ENCODE data around the gene MZF1. TPM values are rescaled to one million over a fixed set of nuclear protein-coding genes. Genes with fewer than 3 reads are reported as not detected.
"Not testable (repeated sequence)": the region's sequence is repeated elsewhere in the genome, so short reads cannot be mapped to it uniquely, and the experiment has no call there.

MZF1 gene
- total and polyA plus RNA-seq, 5 donors = 10.1 to 15.6 (median 12.0) TPM

- ATAC-seq = no peak
- no peaks in the 10 kb centered on the region for H3K27me3 ChIP-seq (ENCODE audit: control insufficient read depth, insufficient read depth)
- no peaks in the 10 kb centered on the region for H3K4me1 ChIP-seq (ENCODE audit: control insufficient read depth, insufficient read depth, low read length)
- no peak overlapping the region for H3K27ac ChIP-seq (ENCODE audit: low read length)
- no peak overlapping the region for H3K4me3 ChIP-seq (ENCODE audit: low read length)
- 89% methylated on average over 8 of the region's 8 CpGs for WGBS
- H3K9me3 ChIP-seq (ENCODE audit: control insufficient read depth, low read length) = no peaks in the 10 kb centered on the region
- DNase-seq = peak in 2 of 3 donors; percentile 22 to 23
- intact Hi-C loops (cut with DNase I) = no loop called here
Observed at GRCh38 chr19:58579473-58580142, 6.5 kb upstream of the MZF1 start.

DNA sequence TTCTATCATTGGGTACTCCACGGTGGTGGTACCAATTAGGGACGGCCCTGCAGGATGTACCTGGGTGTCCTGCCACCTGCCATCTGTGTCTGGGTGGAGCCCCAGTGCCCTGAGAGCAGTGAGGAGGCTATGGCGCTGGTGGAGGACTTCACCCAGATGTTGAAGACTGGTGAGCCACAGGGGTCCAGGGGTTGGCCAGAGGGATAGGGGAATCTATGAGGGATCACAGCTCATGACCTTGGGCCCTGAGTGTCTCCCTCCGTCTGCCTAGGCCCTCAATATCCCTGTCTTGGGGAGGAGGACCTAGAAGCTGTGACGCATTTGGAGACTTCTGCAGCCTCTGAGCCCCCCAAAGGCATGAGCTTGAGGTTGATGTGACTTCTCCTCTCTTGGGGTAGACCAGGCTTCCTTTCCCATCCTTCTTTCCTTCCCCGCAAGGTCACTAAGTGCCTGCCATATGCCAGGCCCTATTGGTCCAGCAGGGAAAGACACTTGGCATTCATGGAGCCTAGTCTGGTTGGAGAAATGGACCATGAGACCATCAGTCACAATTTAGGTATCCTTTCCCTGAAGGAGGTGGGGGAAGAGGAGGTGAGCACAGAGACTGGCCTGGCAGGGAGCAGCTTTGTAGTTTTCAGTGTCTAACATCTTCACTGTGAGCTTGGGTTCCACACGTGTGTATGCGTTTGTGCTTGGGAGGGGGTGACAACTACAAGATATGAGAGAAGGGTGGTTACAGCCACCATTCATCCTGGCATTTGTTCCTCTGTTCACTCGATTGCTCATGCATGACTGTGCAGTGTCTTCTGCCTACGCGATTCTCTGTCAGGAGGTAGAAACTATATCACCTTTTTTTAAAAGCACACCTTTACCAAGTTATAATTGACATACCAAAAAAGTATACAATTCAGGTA, 5.1 kb upstream of the MZF1 start:
- intact Hi-C loops (cut with DNase I) = no loop called here
- Histone ChIP-seq H3K27me3 (ENCODE audit: control insufficient read depth, insufficient read depth) (no peaks in the 10 kb centered on the region), H3K9me3 (ENCODE audit: control insufficient read depth, low read length) (no peaks in the 10 kb centered on the region), H3K4me3 (ENCODE audit: low read length) (no peak overlapping the region), H3K27ac (ENCODE audit: low read length) (no peak overlapping the region), H3K4me1 (ENCODE audit: control insufficient read depth, insufficient read depth, low read length) (no peaks in the 10 kb centered on the region)
- 89% methylated on average over 11 of the region's 11 CpGs for WGBS
- ATAC-seq (no peak), DNase-seq (peak in 2 of 3 donors; percentile 37 to 38)

- H3K27me3 ChIP-seq (ENCODE audit: control insufficient read depth, insufficient read depth); H3K4me1 ChIP-seq (ENCODE audit: control insufficient read depth, insufficient read depth, low read length); ATAC-seq; H3K4me3 ChIP-seq (ENCODE audit: low read length); H3K27ac ChIP-seq (ENCODE audit: low read length); H3K9me3 ChIP-seq (ENCODE audit: control insufficient read depth, low read length); intact Hi-C loops (cut with DNase I): not testable (repeated sequence)
- peak in 1 of 3 donors; percentile 23 for DNase-seq
- 96% methylated on average over 2 of the region's 2 CpGs for WGBS
Observed at GRCh38 chr19:58577581-58577980, 4.4 kb upstream of the MZF1 start.

DNA sequence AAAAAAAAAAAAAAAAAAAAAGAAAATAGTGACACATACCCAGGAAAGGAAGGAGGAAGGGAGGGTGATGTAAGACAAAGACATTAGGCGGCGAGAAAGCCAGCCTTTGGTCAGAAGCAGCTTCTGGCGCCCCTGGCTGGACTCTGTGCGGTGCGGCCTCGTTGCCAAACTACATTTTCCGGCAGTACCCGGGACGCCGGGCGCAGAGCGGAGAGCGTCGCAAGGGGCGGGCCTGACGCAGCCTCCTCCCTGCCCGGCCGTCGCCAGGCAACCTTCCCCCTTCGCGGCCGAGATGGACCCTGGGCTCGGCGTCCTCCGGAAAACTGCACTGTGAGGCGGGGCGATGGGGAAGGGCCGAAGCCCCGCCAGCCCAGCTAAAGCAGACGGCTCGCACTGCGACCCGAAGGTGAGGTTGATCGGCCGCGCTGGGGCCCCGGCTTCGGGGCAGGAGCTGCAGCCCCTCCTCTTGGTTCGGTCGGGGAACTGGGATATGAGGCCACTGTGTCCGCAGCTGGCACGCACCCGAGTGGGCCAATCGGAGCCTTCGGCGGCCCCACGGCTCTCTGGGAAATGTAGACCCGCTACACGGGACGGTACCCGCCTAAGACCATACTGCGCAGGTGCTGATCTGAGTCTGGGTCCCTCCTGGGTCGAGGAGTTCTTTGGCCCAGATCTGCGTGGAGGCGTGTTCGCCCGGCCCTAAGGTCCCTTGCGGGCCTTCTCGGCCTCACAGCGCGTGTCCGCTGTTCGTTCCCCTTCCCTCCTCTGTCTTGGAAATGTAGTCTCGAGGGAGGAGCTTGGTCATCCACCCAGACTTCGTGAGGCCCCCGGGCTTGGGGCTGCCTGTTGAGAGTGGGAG, 2.3 kb upstream of the MZF1 start:
- Histone ChIP-seq H3K27ac (ENCODE audit: low read length) (peak overlapping the region; percentile 69), H3K27me3 (ENCODE audit: control insufficient read depth, insufficient read depth) (no peaks in the 10 kb centered on the region), H3K4me3 (ENCODE audit: low read length) (peak overlapping the region; percentile 46), H3K9me3 (ENCODE audit: control insufficient read depth, low read length) (no peaks in the 10 kb centered on the region), H3K4me1 (ENCODE audit: control insufficient read depth, insufficient read depth, low read length) (peaks cover 3% of the 10 kb centered on the region)
- under 1% methylated on average over 66 of the region's 66 CpGs for WGBS
- DNase-seq = peak; percentile 94 to 97 (median 97)
- intact Hi-C loops (cut with DNase I) = no loop called here
- peak; percentile 79 to 80 for ATAC-seq

DNA sequence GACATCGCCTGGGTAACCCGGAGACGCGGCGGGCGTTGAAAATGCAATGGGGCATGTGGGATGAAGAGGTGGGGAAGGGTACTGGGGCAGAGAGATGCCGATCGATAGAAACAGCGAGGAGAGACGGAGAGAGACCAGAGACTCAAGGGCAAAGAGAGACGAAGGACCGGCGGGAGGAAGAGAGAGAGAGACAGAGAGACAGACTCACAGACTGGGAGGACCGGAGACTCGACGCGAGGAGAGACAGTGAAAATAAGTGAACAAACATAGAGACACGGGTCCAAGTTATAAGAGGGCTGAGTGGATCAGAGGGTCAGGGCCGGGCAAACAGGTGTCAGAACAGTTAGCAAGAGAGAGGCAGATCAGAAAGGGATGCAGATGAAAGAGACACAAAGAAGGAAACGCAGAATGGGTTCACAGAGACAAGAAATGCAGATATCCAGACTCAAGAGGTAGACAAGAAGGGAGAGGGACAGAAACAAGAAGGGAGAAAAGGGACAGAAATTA, 576 bp upstream of the MZF1 start:
- no peak for ATAC-seq
- Histone ChIP-seq H3K27ac (ENCODE audit: low read length) (peak overlapping the region; percentile 66), H3K4me1 (ENCODE audit: control insufficient read depth, insufficient read depth, low read length) (peaks cover 3% of the 10 kb centered on the region), H3K4me3 (ENCODE audit: low read length) (peak overlapping the region; percentile 37), H3K9me3 (ENCODE audit: control insufficient read depth, low read length) (no peaks in the 10 kb centered on the region), H3K27me3 (ENCODE audit: control insufficient read depth, insufficient read depth) (no peaks in the 10 kb centered on the region)
- DNase-seq = no peak
- 2% methylated on average over 20 of the region's 20 CpGs for WGBS
- intact Hi-C loops (cut with DNase I) = no loop called here

DNA sequence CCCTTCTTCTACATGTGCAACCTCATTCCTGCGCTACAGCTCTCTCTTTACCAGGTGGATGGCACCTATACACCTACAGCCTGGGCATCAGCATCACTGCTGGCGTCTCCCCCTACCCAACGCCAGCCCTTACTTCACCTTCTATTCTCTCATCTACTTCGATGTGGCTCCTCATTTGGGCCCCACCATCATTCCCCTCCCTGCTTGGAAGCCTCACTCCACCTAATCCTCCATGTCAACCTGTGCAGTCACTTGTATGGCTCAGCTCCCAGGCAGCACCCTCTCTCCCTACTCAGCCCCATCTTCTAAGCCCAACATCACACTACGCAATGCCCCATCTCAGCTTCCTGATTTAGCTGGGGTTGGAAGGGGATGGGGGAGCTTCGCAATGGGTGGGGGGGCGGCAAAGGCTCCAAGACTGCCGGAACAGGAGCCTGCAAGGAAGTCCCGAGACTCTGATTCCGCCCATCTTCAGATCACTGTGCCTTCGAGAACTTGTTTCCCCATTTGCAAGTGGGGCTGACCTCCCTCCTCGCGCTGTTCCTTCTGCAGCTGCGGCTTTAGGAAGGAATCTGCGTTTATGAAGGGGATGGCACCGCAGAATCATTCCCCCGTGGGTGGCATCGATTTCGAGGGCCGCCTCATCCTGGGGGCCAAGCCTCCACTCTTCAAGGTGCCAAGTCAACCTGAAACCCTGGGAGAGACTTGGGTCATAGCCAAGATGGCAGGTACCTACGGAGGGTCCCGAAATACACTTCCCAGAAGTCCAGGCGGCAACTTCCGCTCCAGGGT, 913 bp downstream of the MZF1 start:
- H3K9me3 ChIP-seq (ENCODE audit: control insufficient read depth, low read length) = no peaks in the 10 kb centered on the region
- intact Hi-C loops (cut with DNase I) = no loop called here
- ATAC-seq = no peak
- peaks cover 3% of the 10 kb centered on the region for H3K4me1 ChIP-seq (ENCODE audit: control insufficient read depth, insufficient read depth, low read length)
- H3K27ac ChIP-seq (ENCODE audit: low read length) = peak overlapping the region; percentile 65
- WGBS = 44% methylated on average over 24 of the region's 24 CpGs
- H3K4me3 ChIP-seq (ENCODE audit: low read length) = peak overlapping the region; percentile 37
- DNase-seq = peak in 1 of 3 donors; percentile 22
- H3K27me3 ChIP-seq (ENCODE audit: control insufficient read depth, insufficient read depth) = no peaks in the 10 kb centered on the region

GRCh38 chr19:58571575-58571947, 1.6 kb downstream of the MZF1 start:
- ATAC-seq = no peak
- peaks cover 3% of the 10 kb centered on the region for H3K4me1 ChIP-seq (ENCODE audit: control insufficient read depth, insufficient read depth, low read length)
- H3K27me3 ChIP-seq (ENCODE audit: control insufficient read depth, insufficient read depth) = no peaks in the 10 kb centered on the region
- no peak overlapping the region for H3K4me3 ChIP-seq (ENCODE audit: low read length)
- intact Hi-C loops (cut with DNase I) = no loop called here
- DNase-seq = peak; percentile 9 to 35 (median 28)
- WGBS = 96% methylated on average over 8 of the region's 8 CpGs
- H3K9me3 ChIP-seq (ENCODE audit: control insufficient read depth, low read length) = no peaks in the 10 kb centered on the region
- no peak overlapping the region for H3K27ac ChIP-seq (ENCODE audit: low read length)

DNA sequence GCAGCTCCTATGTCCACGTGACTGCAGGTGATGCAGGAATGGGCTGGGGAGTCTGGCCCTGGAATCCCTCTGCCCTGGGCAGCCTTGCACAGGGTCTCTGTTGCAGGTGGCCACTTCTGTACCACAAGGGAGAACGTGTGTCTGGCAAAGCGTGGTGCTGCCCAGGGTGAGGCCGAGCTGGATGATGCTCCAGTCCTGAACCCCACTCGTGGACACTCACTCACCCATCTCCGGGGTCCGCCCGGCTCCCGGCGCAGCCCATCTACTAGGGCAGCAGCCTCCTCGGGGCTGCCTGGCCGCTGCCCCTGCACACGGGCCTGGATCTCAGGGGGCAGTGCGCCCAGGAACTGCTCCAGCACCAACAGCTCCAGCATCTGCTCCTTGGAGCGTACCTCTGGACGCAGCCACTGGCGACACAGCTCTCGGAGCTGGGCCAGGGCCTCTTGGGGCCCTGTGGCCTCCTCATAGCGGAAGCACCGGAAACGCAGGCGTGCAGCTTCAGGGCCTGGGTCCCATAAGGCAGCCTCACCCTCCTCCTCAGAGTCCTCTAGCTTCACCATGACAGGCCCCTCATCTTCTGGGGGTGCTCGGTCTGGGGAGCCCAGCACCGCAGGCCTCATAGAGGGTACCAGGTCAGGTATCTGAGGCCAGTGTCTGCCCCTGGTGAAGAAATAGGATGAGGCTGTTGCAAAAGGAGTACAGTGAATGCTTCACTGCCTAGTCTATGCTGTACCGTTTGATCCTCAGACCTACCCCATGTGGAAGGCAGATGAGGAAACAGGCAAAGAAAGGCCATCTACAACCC, 2.2 kb downstream of the MZF1 start:
- H3K4me1 ChIP-seq (ENCODE audit: control insufficient read depth, insufficient read depth, low read length) = peaks cover 3% of the 10 kb centered on the region
- DNase-seq (peak; percentile 32 to 69 (median 53)), ATAC-seq (no peak)
- no peaks in the 10 kb centered on the region for H3K9me3 ChIP-seq (ENCODE audit: control insufficient read depth, low read length)
- 90% methylated on average over 25 of the region's 25 CpGs for WGBS
- no peaks in the 10 kb centered on the region for H3K27me3 ChIP-seq (ENCODE audit: control insufficient read depth, insufficient read depth)
- intact Hi-C loops (cut with DNase I) = no loop called here
- no peak overlapping the region for H3K4me3 ChIP-seq (ENCODE audit: low read length)
- no peak overlapping the region for H3K27ac ChIP-seq (ENCODE audit: low read length)

DNA sequence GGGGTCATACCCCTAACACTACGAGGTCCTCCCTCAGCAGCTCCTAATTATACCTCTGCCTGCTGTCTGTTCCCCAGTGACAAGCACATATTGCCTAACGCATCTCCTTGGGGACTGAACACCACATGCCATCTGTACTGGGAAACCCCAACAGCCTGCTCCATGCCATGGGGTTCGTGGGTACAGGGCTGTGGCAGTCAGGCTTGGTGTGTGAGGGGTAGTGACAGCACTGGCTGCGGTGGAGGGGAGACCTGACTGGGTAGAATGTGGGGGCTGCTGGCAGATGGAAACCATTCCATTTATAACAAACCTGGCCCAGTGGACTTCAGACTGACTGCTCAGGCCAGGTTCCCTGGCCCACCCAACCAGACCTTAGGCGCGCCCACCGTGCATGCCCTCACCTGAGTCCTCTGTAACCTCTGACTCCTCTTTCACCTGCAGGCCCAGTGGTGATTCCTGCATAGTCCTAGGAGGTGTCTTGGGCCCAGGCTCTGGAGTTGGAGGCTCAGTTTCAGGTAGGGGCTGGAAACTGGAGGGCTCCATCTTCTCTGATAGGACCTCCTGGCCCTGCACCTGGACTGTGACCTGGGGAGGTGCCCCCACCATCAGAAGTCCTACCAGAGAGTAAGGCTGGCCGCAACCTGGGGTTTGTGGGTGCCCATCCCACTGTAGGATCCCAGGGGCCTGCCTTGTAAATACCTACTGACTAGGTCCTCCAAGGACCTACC, 3.0 kb downstream of the MZF1 start:
- Histone ChIP-seq H3K4me3 (ENCODE audit: low read length) (no peak overlapping the region), H3K9me3 (ENCODE audit: control insufficient read depth, low read length) (no peaks in the 10 kb centered on the region), H3K4me1 (ENCODE audit: control insufficient read depth, insufficient read depth, low read length) (peaks cover 3% of the 10 kb centered on the region), H3K27ac (ENCODE audit: low read length) (no peak overlapping the region), H3K27me3 (ENCODE audit: control insufficient read depth, insufficient read depth) (no peaks in the 10 kb centered on the region)
- intact Hi-C loops (cut with DNase I) = no loop called here
- DNase-seq = peak; percentile 5 to 54 (median 45)
- 90% methylated on average over 8 of the region's 8 CpGs for WGBS
- ATAC-seq = no peak
